SK-N-SH (cell line): ENCODE measurements around the gene MOV10L1. TPM values are rescaled to one million over a fixed set of nuclear protein-coding genes. Genes with fewer than 3 reads are reported as not detected.

Experiments used
- CTCF ChIA-PET: fragments of 300-600, 350-600 bp; formaldehyde crosslinking; extraction: SDS; loops from one replicate; lab custom pipeline; 2021; lab: Yijun Ruan, JAX
- POLR2A ChIA-PET: fragments of 350-600 bp; sonication (Branson Sonifier 250); formaldehyde crosslinking; extraction: SDS; loops from one replicate; lab custom pipeline; 2020; ENCODE audit warnings: antibody characterized with exemption, inconsistent platforms; lab: Yijun Ruan, JAX
- DNase-seq: peaks from one replicate; pipeline ENCODE4 v3.0.0; 2012
- H2AFZ ChIP-seq: fragments of 200-600 bp; sonication (generic); 2 replicates; pipeline ENCODE4 v1.8.1; 2016; ENCODE audit warnings: antibody characterized with exemption, mild to moderate bottlenecking, low read depth
- H3F3A ChIP-seq: fragments of 200-600 bp; sonication (generic); replicated peaks from 2 replicates; pipeline ENCODE3; 2016; ENCODE audit warnings: antibody characterized with exemption, mild to moderate bottlenecking; ENCODE audit not compliant: insufficient read depth
- H3K27ac ChIP-seq, 2 experiments: fragments of 200-500 bp in 1 of 2; fragments of 200-600 bp in 1 of 2; sonication (Bioruptor generic) in 1 of 2; sonication (generic), shearing (Covaris generic) in 1 of 2; 2 replicates each; pipeline versions ENCODE4 v1.5.1 to v1.6.1; 2014 to 2016; ENCODE audit warnings: low read depth in 2 of 2, inconsistent platforms in 1 of 2, low read length in 1 of 2, mild to moderate bottlenecking in 1 of 2, mixed read lengths in 1 of 2
- H3K27me3 ChIP-seq: fragments of 200-600 bp; sonication (generic), shearing (Covaris generic); 2 replicates; pipeline ENCODE4 v1.6.1; 2016; ENCODE audit warnings: mixed run types; ENCODE audit not compliant: insufficient read depth
- H3K36me3 ChIP-seq, 2 experiments: fragments of 200-500 bp in 1 of 2; fragments of 200-600 bp in 1 of 2; sonication (Bioruptor generic) in 1 of 2; sonication (generic) in 1 of 2; replicated peaks in 1 of 2; 2 replicates each; pipeline versions ENCODE3 to v1.5.1; 2014 to 2016; ENCODE audit warnings: low read length in 1 of 2, mild to moderate bottlenecking in 1 of 2; ENCODE audit not compliant: insufficient read depth in 2 of 2, control insufficient read depth in 1 of 2
- H3K4me1 ChIP-seq, 2 experiments: fragments of 200-500 bp in 1 of 2; fragments of 200-600 bp in 1 of 2; sonication (Bioruptor generic) in 1 of 2; sonication (generic), shearing (Covaris generic) in 1 of 2; 2 replicates each; pipeline versions ENCODE4 v1.5.1 to v1.6.1; 2014 to 2016; ENCODE audit warnings: low read depth in 1 of 2, low read length in 1 of 2, mixed run types in 1 of 2; ENCODE audit not compliant: insufficient read depth in 2 of 2, control insufficient read depth in 1 of 2
- H3K4me2 ChIP-seq: fragments of 200-600 bp; sonication (generic), shearing (Covaris generic); 2 replicates; pipeline ENCODE4 v1.6.1; 2017; ENCODE audit warnings: mixed run types
- H3K4me3 ChIP-seq, 2 experiments: fragments of 200-500 bp in 1 of 2; fragments of 200-600 bp in 1 of 2; sonication (Bioruptor generic) in 1 of 2; sonication (generic), shearing (Covaris generic) in 1 of 2; 2 replicates each; pipeline versions ENCODE4 v1.5.1 to v1.8.1; 2014 to 2016; ENCODE audit warnings: low read depth in 2 of 2, inconsistent platforms in 1 of 2, low read length in 1 of 2, mild to moderate bottlenecking in 1 of 2, mixed read lengths in 1 of 2, moderate library complexity in 1 of 2
- H3K79me2 ChIP-seq: fragments of 200-600 bp; sonication (generic); 2 replicates; pipeline ENCODE4 v1.8.1; 2017; ENCODE audit warnings: mild to moderate bottlenecking; ENCODE audit not compliant: insufficient read depth
- H3K9ac ChIP-seq: fragments of 200-600 bp; sonication (generic); 2 replicates; pipeline ENCODE4 v1.6.1; 2017; ENCODE audit warnings: mixed run types
- H3K9me2 ChIP-seq: fragments of 200-600 bp; sonication (generic); 2 replicates; pipeline ENCODE4 v1.6.1; 2017; ENCODE audit warnings: mixed run types
- H3K9me3 ChIP-seq: fragments of 200-600 bp; sonication (generic); 2 replicates; pipeline ENCODE4 v1.6.1; 2017; ENCODE audit warnings: mixed run types, mild to moderate bottlenecking, moderate library complexity
- H4K20me1 ChIP-seq: fragments of 200-600 bp; sonication (generic); 2 replicates; pipeline ENCODE4 v1.6.1; 2017; ENCODE audit warnings: mild to moderate bottlenecking, mixed run types; ENCODE audit not compliant: insufficient read depth
- CHD2 ChIP-seq: fragments of 150-350 bp; IDR thresholded peaks from 2 replicates; pipeline ENCODE4 v1.6.1; 2018; ENCODE audit warnings: low read length; ENCODE audit not compliant: partially characterized antibody
- EP300 ChIP-seq, 2 experiments: IDR thresholded peaks; 2 replicates each; pipeline versions ENCODE4 v1.4.0 to v1.6.1; 2012; ENCODE audit warnings: borderline replicate concordance in 1 of 2, low read depth in 1 of 2, low read length in 1 of 2
- GATA2 ChIP-seq: sonication (generic); formaldehyde crosslinking; IDR thresholded peaks from 2 replicates; pipeline ENCODE4 v1.5.0; 2020; ENCODE audit warnings: mild to moderate bottlenecking, missing genetic modification reagents
- JUND ChIP-seq: IDR thresholded peaks from 2 replicates; pipeline ENCODE4 v1.4.0; 2012
- MEF2A ChIP-seq: IDR thresholded peaks from 2 replicates; pipeline ENCODE4 v1.4.0; 2012; ENCODE audit warnings: low read depth, borderline replicate concordance
- NFIC ChIP-seq: IDR thresholded peaks from 2 replicates; pipeline ENCODE4 v1.4.0; 2012; ENCODE audit warnings: borderline replicate concordance
- RAD21 ChIP-seq: IDR thresholded peaks from 2 replicates; pipeline ENCODE4 v1.6.1; 2012; ENCODE audit warnings: mild to moderate bottlenecking, low read length
- RFX5 ChIP-seq: IDR thresholded peaks from 2 replicates; pipeline ENCODE4 v1.6.1; 2012; ENCODE audit warnings: mild to moderate bottlenecking, improper control_type of control experiment, low read length
- RXRA ChIP-seq: IDR thresholded peaks from 2 replicates; pipeline ENCODE4 v1.4.0; 2012; ENCODE audit warnings: low read depth, mild to moderate bottlenecking, borderline replicate concordance
- WGBS: methylation state at CpG from one replicate; pipeline ENCODE4 v1.1.6; 2017; ENCODE audit warnings: low lambda C conversion rate; 5-methylcytosine and 5-hydroxymethylcytosine counted together
- polyA plus RNA-seq, 3 experiments: library from polyadenylated mRNA; depleted of rRNA; stranded (reverse); fragments of >200 nt; gene quantifications; 2 replicates each; pipeline ENCODE4 v1.2.3, GENCODE V29; 2012
- TF ChIP-seq, protein P1 (sequence below): IDR thresholded peaks from 2 replicates; pipeline ENCODE4; 2012

Gene MOV10L1
- polyA plus RNA-seq, 1 of the 3 experiments (the other 2 are of a cell fraction) = 2.1 TPM

GRCh38 chr22:50162391-50162956 is 72.7 kb downstream of the MOV10L1 start:
- 70% methylated on average over 4 of the region's 10 CpGs for WGBS
- DNase-seq = no peak
- Histone ChIP-seq H3K9me2 (no peaks in the 10 kb centered on the region), H4K20me1 (no peaks in the 10 kb centered on the region), H2AFZ (no peak overlapping the region), H3F3A (no peaks in the 10 kb centered on the region), H3K9ac (no peak overlapping the region), H3K27ac (no peak overlapping the region), H3K4me1 (no peaks in the 10 kb centered on the region), H3K4me2 (no peak overlapping the region), H3K27me3 (no peaks in the 10 kb centered on the region), H3K4me3 (no peak overlapping the region), H3K9me3 (no peaks in the 10 kb centered on the region), H3K36me3 (peaks cover 0 to 8% of the 10 kb centered on the region in 2 experiments), H3K79me2 (no peaks in the 10 kb centered on the region)
- TF ChIP-seq MEF2A = no peak
- TF ChIP-seq JUND = no peak
- no peak for TF ChIP-seq CHD2
- TF ChIP-seq RFX5 = no peak
- TF ChIP-seq GATA2 = no peak
- no peak for TF ChIP-seq NFIC
- ChIA-PET CTCF (no interaction called here), POLR2A (no interaction called here)

GRCh38 chr22:50165436-50166123 is 75.8 kb downstream of the MOV10L1 start:
- H3K9me3 ChIP-seq = no peaks in the 10 kb centered on the region
- H3K4me1 ChIP-seq = no peaks in the 10 kb centered on the region; a peak in 1 of 4 replicates
- no peak overlapping the region for H2AFZ ChIP-seq
- no peaks in the 10 kb centered on the region for H3F3A ChIP-seq
- no peaks in the 10 kb centered on the region for H3K27me3 ChIP-seq
- H3K4me2 ChIP-seq = no peak overlapping the region
- no peaks in the 10 kb centered on the region for H4K20me1 ChIP-seq
- H3K9ac ChIP-seq = no peak overlapping the region
- no peaks in the 10 kb centered on the region for H3K79me2 ChIP-seq
- 89% methylated on average over 14 of the region's 28 CpGs for WGBS
- no peak for DNase-seq
- ChIA-PET CTCF (interaction anchor here (1.0 to 2.1 kb wide), 4 partner anchors 14 to 135 kb away, joined by 3 to 7 read pairs (median 3); no protein-coding TSS in a partner anchor), POLR2A (no interaction called here)
- H3K36me3 ChIP-seq = no peaks in the 10 kb centered on the region
- no peak overlapping the region for H3K27ac ChIP-seq
- no peaks in the 10 kb centered on the region for H3K9me2 ChIP-seq
- TF ChIP-seq MEF2A (no peak), RAD21 (no peak), NFIC (no peak), GATA2 (no peak), EP300 (IDR thresholded peaks at IDR 0.05; ENCODE audit: borderline replicate concordance in 1 of 2, low read depth in 1 of 2, low read length in 1 of 2) (no peak), CHD2 (no peak), RFX5 (no peak), RXRA (no peak)
- TF ChIP-seq, protein P1, sequence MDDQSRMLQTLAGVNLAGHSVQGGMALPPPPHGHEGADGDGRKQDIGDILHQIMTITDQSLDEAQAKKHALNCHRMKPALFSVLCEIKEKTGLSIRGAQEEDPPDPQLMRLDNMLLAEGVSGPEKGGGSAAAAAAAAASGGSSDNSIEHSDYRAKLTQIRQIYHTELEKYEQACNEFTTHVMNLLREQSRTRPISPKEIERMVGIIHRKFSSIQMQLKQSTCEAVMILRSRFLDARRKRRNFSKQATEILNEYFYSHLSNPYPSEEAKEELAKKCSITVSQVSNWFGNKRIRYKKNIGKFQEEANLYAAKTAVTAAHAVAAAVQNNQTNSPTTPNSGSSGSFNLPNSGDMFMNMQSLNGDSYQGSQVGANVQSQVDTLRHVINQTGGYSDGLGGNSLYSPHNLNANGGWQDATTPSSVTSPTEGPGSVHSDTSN = no peak
- H3K4me3 ChIP-seq = no peak overlapping the region
